ENCODE data around the gene RCOR3.
"Not testable (repeated sequence)": the region's sequence is repeated elsewhere in the genome, so short reads cannot be mapped to it uniquely, and the experiment has no call there.

RCOR3 gene

GRCh38 chr1:211260141-211261107, 1.3 kb downstream of the RCOR3 start:
- DNase-seq (ENCODE audit: low read depth): peak; percentile 50

DNA sequence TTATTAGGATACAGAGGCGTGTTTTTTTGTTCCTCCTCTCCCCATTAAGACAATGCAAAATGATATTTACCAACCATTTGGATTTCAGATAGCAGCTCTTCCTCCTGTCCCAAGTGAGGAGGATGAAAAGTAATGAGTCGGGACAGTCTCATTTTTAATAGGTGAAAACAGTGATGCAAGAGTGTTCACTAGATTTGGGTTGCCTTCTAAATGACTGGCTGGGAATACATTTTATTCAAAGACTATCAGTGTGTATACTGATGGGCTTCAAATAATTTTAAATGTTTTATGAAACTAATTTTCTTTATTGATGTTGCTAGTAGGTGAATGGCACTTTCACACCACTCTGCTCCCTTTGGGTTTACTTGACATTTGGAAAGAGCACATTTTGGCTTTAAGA, 2.1 kb downstream of the RCOR3 start:
- DNase-seq (ENCODE audit: low read depth): no peak

DNA sequence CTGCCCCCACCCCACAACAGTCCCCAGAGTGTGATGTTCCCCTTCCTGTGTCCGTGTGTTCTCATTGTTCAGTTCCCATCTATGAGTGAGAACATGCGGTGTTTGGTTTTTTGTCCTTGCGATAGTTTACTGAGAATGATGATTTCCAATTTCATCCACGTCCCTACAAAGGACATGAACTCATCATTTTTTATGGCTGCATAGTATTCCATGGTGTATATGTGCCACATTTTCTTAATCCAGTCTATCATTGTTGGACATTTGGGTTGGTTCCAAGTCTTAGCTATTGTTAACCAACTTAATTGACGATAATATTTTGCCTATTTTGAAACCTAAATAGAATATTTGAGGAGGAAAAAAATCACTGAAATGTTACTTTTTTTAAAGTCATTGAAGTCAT, 3.9 kb downstream of the RCOR3 start:
- not testable (repeated sequence) for DNase-seq (ENCODE audit: low read depth)

DNA sequence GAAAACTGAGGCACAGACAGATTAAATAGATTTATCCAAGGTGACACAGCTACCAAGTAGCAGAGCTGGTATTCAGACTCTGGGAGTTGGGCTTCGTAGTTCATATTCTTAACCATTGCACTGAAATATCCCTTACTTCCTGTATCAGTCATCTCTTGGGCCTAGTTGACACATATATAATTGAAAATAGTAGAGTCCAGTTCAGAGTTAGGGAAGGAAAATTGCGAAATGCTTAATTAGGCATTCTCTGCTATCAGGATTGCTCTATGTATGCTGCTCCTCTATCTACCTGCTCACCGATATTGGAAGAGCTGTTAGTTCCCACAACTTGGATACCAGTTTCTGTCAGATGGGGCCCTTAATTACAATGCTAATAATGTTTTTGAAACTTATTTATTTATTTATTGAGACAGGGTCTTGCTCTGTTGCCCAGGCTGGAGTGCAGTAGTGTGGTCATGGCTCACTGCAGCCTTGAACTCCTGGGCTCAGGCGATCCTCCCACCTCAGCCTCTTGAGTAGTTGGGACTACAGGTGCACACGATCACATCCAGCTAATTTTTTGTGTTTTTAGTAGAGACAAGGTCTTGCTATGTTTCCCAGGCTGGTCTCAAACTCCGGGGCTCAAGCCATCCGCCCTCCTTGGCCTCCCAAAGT, 8.2 kb downstream of the RCOR3 start:
- no peak for DNase-seq (ENCODE audit: low read depth)

- no peak for DNase-seq (ENCODE audit: low read depth)
These were observed 20.2 kb downstream of the RCOR3 start for GRCh38 chr1:211279340-211279739.

DNA sequence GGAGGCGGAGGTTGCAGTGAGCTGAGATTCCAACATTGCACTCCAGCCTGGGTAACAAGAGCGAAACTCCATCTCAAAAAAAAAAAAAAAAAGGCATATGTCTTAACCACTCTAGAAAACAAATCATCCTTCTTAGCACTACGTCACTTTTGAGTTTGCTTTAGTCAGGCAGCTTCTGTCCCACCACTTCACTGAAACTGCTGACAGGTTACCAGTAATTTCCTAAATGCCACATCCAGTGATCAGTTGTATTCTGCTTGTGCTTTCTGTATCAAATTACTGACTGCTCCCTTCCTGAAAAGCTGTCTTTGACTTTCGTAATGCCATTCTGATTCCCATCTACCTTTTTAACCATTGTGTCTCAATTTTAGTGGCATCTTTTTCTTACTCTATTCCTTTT, 21.7 kb downstream of the RCOR3 start:
- DNase-seq (ENCODE audit: low read depth): no peak

DNA sequence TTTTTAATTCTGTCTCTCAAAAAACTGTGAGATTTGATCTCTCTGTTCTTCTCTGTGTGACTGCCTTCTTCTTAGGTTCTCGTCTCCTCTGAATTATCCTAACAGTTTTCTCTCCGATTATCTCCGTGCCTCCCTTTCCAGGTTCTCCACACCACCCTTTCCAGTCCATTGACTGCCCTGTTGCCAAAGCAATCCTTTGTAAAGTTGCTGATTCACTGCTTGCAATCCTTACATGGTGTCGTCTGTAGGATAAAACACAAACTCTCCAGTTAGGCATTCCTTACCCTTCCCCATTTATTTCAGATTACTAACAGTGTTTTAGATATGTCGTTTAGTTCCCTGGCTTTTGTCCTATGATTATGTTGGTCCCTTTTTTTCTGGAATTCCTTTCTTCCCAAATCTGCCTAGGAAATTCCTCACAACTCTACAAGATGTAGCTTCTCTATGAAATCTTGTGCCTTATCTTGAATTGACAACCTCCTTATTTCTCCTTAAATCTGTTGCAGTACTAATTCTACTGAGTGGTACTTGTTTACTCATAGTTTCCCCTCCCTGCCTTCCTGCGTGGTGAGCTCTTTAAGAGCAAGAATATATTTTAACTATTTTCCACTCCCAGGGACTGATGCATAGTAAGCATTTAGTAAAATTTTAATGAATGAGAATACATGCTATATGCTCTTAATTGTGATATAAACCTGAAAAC, 22.3 kb downstream of the RCOR3 start:
- no peak for DNase-seq (ENCODE audit: low read depth)

- no peak for DNase-seq (ENCODE audit: low read depth)
These were observed 22.8 kb downstream of the RCOR3 start for GRCh38 chr1:211282023-211282373.

GRCh38 chr1:211285196-211285595, 26.0 kb downstream of the RCOR3 start:
- no peak for DNase-seq (ENCODE audit: low read depth)

GRCh38 chr1:211287218-211287617, 28.1 kb downstream of the RCOR3 start:
- no peak for DNase-seq (ENCODE audit: low read depth)

DNA sequence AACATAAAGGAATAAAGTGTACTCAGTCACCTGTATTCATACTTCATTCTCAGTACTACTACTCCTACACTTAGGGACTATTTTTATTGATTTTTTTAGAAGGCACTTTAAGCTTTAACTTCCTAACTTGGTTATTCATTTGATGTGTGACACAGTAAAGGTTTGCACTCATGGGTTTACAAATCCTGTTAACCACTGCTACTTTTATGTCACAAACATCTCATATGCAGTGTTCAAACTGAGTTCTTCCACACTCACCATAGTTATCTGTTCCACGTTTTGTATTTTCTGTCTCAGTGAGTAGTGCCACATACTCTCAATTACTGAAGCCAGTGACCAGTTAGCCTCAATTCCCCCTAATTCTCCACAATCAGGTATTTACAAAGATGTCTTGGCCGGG, 33.2 kb downstream of the RCOR3 start:
- DNase-seq (ENCODE audit: low read depth): no peak

GRCh38 chr1:211296396-211296795, 37.2 kb downstream of the RCOR3 start:
- DNase-seq (ENCODE audit: low read depth): no peak

DNA sequence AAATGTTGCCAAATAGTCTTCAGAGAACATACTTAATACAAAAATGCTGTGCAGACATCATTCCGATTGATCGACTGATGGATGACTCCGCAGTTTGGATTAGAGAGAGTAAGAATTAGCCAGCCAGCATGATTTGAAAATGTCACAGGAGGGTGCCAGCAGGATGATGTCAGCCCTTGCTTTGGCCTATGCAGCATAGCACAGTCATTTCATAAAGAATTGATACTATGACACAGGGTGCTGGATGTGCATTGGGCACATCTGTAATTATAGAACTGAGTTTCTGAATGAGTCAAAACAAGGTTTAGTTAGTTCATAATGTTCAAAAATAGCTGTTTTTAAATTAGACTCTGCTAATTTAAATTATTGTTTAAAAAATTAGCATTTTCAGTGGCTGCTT, 45.9 kb downstream of the RCOR3 start:
- no peak for DNase-seq (ENCODE audit: low read depth)

DNA sequence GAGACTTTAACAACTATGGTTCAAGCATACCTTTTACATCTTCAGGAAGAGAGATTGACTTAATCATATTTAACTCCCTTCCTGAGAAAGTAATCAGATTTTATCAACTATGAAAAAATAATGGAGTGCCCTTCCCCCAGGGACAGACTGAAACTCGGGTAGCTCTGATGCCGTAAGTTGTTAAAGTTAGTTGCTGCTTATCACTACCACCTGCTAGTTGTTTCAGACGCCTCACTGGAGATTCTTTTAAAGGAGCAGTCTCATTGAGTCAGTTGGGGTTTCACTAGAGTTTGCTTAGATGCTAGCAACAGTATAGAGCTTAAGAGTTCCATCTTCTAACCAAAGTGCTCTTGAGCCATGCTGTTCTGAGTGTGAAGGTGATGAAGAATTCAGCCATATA, 50.5 kb downstream of the RCOR3 start:
- DNase-seq (ENCODE audit: low read depth): no peak

GRCh38 chr1:211313392-211313791, 54.2 kb downstream of the RCOR3 start:
- DNase-seq (ENCODE audit: low read depth): no peak

DNA sequence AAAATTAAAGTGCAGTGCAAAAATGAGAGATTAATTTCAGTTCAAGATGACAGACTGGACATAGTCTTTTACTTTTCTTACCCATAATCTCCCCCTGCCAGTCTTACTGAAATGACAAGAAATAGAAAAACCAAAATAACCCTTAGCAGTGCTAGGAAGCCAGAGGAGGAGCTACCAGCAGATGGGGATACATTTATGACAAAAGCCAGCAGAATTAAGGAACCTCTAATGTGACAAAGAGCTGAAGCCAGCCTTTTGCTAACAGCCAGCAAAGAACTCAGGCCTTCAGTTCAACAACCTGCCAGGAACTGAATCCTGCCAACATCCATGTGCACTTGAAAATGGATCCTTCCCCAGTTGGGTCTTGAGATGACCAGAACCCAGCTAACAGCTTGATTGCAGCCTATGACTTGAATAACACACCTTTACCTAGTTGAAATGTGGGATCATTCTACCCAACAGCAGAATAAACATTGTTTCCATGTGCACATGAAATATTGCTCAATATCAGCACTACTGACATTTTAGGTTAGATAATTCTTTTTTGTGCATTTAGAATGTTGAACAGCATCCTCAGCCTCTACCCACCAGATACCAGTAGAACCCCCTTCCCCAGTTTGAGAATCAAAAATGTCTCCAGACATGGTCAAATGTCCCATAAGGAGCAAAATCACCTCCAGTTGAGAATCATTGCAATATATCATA, 59.6 kb downstream of the RCOR3 start:
- no peak for DNase-seq (ENCODE audit: low read depth)

- DNase-seq (ENCODE audit: low read depth): no peak
These were observed 60.7 kb downstream of the RCOR3 start for GRCh38 chr1:211319892-211320291.

DNA sequence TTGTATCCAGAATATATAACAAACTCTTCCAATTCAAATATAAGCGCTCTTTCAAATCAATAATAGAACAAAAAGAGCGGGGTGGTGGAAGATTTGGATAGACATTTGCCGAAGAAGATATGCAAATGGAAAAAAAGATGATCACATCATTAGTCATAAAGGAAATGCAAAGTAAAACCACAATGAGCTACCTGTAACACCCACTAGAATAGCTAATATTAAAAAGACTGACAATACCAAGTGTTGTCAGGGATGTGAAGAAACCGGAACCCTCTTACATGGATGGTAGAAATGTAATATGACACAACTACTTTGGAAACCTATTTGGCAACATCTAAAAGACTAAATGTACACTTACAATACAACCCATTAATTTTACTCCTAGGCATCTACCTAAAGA, 61.8 kb downstream of the RCOR3 start:
- no peak for DNase-seq (ENCODE audit: low read depth)

GRCh38 chr1:211321646-211322045, 62.5 kb downstream of the RCOR3 start:
- not testable (repeated sequence) for DNase-seq (ENCODE audit: low read depth)

- peak; percentile 48 for DNase-seq (ENCODE audit: low read depth)
These were observed 64.2 kb downstream of the RCOR3 start for GRCh38 chr1:211323156-211324063.

Measured in activated gamma-delta T cell treated with anti-CD3 and anti-CD28 coated beads, Interleukin-2, amount 50 U/mL, for 16 hours (primary cell).